Measurements from ENCODE around the gene ASTL.

The ASTL gene

DNA sequence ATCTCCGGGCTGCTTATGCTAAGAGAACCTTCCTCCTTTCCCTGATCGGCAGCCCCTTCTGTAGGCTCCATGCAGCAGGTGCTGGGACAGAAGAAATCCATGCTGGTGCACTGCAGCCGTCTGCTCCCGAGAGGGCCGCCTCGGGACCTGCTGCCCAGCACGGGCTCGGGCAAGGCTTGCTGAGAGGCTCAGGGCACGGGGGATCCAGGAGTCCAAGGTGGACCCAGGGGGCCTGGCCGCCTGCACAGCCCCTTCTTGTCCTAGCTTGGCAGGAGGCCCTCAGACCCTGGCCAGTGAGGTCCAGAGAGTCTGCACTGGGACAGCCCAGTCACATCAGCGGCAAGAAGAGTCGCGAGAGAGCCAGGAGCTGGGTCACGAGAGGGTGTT is 20.2 kb upstream of the ASTL start:
- no peak for DNase-seq

DNA sequence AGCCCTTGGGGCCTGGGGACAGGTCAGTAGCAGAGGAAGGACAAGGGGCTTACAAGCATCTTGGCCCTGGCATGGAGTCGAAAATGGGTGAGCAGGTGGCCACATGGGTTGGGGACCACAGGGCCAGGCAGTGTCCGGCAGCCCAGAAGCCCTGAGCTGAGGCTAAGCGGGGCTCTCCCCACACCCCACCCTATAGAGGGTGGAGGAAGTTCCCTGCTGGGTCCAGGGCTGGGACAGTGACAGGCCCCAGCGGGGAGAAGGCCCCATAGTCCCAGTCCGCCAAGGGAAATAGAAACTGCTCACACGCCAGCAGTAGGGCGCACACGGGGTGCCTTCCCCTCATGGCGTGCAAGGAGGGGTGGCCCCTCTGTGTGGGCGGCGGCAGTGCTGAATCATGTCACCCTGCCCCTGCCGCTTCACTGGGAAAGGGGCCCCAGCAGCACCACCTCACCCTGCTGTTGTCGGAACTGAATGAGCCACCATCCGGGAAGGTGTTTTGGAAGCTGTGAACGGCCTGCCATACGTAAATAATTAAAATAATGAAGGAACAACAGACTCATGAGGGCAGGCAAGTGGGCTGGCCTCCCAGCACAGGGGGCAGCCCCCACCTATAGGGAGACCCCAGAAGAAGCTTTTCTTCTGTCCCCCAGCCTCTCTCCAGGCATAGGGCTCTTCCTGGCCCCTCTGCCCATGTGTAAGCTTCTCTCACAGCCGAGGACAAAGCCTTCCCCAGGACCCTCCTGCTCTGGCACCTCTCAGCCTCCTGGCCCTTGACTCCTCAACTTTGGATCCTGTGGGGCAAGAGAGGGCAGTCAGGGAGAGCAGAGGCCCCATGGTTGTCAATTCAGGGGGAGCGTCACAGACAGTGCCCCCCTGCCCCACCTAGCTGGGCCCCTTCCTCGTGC is 19.6 kb upstream of the ASTL start:
- DNase-seq: no peak

DNA sequence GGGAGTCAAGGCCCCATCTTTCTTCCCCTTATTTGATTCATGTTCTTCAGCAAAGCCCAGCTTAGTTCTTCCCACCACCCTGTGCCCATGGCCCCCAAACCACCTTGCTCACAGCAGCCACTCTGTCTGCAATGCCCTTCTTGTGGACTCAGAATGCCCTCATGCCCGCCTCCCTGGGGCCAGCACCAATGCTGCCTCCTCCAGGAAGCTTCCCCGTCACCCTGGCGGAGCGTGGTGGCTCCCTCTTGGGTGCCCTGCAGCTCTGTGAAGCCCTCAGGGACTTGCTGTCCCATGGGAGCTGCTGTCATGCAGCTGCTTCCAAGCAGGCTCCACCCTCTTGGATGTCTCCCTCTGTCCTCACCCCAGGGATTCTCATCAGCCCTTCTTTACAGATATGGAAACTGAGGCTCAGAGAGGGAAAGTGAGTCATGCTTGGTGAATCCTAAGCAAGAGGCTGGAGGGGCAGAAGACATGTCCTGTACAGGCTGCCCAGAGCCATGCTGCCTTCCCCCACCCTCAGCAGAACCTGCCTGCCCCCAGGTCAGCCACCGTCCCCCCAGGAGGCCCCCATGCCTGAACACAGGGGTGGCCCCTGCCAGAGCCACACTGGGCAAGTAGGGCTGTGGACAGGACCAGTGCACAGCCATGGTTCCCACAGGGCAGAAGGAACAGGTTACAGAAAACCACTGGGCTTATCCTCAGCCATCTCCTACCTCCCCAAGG is 18.8 kb upstream of the ASTL start:
- no peak for DNase-seq

DNA sequence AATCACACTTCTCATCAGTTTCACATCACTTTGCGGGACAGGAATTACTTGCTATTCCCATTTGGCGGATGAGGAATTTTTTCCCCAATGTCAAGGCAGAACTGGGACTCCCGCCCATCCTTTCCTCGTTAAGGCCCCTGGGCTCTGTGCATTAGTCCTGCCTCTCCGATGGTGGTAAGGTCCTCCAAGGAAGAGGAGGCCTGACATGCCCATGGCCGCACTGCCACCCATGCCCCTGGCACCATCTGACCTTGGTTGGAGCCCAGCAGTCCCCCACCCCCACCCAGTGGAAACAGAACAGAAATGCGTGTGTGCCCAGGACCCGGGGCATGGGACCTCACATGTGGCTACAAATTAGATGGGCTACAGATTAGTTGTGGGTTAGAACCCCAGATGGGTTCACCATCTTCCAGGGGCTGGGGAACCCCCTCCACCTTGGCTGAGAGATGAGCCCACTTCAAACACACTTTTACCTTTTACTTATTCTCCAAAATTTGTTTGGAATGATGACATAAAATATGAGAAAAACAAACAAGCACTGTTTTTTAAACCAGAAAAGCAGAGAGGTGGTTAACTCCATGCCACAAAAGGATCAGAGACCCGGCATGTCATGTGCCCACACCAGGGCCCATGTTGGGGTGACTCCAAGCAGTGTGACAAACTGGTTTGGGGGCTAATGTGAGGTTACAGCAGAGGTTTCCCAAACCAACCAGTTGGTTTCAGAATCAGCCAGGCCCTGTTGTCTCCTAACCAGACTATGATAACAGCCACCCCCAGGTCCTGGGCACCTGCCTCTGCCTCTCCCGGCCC is 17.9 kb upstream of the ASTL start:
- no peak for DNase-seq

DNA sequence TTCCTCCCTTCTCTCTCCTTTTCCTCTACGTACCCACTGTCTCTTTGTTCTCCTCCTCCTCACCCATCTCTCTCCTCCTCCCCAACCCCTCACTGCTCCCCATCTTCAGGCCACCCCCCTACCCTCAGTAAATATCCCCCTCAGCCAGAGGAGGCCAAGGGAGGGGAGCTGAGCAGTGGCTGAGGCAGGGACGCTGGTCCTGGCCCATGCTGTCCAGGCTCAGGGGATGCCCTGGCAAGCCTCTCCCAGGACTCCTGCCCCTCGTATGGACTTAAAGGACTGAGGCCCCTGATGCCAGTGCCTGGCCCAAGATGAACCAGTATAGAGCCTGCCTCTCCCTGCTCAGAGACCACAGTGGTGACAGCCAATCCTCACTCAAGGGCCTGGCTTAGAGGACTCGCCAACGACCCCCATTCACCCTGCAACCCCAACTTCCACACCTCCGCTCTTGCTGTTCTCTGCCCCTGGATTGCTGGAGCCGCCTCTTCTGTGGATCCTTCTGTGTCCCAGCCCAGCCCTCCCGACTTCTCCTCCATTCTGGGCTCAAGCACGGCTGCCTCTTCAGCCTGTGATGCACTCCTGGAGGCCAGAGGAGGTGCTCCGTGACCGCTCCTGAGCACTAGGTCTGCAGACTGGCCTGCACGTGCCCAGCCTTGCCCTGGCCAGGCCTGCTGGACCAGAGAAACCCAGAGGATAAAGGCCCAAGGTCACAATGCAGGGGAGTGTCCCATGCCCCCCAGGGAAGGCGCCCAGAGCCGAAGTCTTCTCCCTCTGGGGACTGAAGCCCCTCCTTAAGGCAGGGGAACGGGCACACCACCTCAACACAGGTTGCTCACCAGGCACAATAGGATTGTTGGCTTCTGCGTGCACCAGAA is 16.4 kb upstream of the ASTL start:
- no peak for DNase-seq

DNA sequence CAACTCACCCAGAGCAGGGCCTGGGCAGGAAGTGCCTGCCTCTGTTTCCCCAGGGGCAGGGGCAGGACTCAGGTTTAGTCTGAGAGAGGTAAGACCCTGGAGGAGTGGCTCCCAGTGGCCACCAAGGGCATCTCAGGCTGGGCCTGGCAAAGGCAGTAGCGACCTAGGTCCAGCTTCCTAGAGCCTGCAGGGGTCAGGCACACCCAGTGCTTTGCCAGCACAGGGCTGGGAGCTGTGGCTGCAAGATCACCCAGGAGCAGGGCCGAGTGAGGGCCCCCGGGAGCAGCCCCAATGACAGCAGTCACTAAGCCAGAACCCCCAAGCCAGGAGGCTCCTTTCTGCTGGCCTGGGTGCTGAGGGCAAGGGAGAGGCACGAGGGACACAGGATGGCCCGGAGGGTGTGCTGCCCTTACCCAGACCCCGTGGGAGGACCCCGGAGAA is 15.7 kb upstream of the ASTL start:
- no peak for DNase-seq

DNA sequence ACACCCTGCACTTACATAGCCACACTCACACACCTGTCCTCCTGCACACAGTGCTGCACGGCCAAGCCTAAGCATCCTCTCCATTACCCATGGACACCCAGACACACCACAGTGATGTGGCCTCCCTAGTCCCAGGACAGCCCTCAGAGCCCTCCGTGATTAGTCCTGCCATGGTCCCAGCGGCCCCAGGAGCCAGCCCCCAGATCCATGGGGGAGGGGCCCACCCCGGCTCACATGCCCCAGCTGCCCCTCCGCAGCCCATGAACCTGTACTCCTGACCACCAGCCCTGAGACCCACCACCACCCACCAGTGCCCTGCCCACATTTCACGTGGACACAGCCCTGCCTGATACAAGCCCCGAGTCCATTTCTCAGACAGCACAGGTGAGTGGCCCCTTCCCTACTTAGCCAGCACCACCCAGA is 15.0 kb upstream of the ASTL start:
- no peak for DNase-seq

DNA sequence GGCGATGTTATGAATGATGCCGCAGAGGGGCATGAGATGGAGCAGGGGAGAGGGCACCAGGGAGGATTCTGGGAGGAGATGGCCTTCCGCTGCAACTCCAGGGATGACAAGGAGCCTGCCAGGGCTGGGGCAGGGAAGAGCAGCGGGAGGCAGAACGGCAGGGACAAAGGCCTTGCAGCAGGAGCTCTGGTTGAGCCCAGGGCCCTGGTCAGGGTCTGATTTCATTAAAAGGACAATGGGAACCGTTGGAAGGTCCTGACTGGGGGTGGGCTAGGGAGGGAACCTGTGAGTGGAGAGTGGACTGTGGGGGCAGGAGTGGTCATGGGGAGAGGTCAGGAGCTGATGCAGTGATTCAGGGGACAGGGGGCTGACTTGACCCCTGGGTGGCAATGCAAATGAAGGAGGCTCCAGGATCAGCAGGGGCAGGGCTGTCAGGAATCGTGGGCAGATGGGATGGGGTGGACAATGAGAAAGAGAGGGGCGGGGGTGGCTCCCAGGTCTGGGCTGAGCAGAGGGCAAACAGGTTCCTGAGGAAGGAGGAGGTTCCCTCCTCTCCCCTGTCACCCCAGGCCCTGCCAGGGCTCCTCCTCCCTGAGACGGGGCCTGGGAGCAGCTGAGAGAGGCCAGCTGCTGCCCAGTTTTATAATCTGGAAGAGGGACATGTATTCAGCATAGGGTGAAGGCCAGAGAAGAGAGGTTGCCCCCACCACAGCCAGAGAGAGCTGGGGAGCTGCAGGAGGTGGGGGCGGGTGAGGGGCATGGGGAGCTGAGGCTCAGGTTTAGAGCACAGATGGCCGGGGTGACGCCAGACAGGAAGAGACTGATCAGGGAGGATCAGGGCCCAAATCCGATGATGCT is 14.2 kb upstream of the ASTL start:
- no peak for DNase-seq

DNA sequence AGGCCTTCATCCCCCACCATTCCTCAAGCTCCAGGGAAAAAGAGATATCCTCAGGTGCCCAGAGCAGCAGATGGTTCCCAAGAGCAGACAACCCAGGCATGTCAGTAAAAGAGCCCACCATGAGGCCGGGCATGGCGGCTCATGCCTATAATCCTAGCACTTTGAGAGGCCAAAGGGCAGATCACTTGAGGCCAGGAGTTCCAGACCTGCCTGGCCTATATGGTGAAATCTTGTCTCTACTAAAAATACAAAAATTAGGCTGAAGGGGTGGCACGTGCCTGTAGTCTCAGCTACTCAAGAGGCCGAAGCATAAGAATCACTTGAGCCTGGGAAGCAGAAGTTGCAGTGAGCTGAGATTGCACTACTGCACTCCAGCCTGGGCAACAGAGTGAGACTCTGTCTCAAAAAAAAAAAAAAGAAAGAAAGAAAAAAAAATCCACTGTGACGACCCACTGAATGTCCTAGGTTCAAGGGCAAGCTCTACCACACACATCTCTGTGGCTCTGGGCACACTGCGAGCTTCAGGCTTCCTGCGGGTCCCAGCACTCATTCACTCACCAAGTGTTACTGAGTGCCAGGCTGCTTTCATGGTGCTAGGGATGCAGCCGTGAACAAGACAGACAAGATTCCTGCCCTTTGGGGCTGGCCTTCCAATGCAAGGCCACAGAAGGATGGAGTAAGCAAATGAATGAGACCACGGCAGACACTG is 13.4 kb upstream of the ASTL start:
- no peak for DNase-seq

DNA sequence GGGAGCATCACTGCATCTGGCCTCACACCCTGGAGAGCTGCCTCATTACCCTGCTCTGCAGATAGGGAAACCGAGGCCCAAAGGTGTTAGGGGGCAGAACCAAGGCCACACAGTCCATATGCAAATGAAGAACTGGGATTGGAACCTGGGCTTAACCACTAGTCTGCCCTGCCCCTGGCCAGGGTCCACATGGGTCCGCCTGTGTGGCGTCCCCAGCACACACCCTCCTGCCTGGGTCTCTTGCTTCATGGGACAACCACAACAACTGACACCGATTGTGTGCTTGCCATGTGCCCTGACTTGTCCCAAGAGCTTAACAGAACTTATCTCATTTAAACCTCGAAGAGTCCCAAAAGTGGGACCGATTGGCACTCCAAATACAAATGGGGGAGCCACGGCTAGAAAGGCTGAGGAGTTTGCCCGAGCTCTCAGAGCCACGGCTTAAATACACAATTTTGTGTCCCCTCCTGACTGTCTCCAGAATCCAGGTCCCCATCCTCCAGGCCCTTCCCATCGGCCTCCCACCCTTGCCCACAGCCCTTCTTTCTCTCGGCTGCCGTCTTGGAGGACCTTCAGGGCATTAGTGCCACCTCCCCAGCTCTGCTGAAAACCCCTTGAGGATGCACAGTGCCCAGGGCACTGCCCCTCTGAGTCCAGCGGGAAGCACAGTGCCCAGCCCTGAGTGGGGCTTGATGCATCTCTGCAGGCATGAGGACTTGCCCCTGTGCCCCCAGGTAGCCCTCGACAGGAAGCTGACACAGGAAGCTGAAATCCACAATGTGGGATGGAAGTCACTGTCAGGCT is 12.7 kb upstream of the ASTL start:
- DNase-seq: no peak

DNA sequence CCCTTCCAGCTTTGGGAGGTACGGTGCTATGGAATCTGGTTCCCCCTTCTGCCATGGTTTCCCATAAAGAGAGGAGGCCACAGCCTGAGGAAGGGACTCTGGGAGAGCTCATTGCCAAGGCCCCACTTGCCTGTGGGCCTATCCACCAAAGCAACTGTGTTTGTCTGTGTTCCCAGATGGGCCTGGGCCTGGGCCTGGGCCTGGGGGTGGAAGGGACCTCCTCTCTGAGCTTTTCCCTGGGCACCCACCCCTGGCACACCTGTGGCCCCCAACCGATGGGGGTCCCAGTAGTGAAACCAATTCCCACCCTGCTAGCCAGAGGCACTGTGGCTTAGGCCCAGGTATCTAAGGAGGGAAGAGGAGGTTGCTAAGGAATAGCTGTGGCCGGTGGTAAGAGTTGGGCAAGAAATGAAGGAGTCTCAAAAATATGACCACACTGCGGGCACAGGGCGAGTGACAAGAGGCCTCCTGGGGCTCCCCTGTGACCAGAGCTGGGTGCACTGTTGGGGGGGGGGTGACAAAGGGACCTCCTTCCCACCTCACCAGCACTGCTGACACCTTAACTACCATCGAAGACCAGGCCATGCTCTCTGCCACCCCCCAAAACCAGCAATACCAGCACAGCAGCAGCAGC is 11.8 kb upstream of the ASTL start:
- no peak for DNase-seq

DNA sequence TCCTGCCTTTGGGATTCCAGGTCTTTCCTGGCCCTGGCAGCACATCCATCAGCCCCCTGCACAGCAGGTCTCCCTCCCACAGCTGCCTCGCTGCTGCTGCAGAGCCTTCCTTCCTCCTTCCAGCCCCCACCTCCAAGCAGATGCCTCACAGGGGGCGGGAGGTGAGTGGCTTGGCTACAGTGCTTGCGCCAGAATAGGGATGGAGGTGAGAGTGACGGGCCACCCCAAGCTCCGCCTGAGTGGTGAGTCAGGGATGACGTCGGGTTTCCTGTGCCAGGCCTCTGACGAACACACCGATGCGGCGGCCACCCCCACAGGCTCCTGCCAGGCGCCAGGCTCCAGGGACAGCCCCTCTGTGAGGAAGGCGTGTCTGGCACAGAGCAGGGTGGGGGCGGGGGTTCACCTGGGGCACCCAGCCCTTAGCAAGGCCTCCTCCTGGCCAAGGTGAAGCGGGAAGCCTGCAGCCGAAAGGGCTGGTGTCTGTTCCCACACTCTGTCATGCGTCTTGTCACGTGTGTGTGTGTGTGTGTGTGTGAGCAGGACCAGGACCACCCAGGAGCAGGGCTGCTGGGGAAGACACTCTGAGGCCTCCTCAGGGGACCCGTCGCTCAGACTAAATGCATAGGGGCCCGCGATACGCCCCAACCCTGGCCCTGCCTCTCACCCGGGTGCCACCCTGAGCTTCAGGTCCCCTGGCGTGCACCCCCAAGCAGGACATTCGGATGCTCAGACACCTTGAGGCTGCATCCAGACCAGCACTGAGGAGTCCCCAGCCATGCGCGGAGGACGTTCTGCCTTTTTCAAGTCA is 10.3 kb upstream of the ASTL start:
- no peak for DNase-seq

DNA sequence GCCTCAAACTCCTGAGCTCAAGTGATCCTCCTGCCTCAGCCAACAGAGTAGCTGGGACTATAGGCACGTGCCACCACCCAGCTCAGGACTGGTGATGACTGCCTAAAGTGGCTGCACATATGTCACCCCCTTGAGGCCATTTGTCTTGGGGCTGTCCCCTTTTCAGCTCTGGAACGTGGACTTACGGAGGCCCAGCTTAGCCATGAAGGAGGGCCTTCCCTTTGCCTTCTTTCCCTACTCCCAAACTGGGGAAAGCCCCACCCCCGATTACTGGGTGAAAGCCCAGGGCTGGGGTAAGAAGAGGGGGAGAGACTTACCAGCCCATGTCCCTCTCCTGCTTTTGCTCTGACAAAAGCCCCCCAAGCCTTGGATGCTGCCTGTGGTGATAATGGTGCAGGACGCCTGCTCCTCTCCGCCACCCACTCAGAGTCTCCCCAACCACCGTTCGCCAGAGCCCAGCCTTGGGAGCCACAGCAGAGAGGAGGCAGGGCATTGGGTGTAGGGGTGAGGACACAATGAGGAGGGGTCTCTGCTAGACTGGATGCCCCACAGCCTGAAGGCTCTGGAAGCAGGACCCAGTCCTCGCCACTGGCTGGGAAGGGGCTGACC is 9.4 kb upstream of the ASTL start:
- no peak for DNase-seq

DNA sequence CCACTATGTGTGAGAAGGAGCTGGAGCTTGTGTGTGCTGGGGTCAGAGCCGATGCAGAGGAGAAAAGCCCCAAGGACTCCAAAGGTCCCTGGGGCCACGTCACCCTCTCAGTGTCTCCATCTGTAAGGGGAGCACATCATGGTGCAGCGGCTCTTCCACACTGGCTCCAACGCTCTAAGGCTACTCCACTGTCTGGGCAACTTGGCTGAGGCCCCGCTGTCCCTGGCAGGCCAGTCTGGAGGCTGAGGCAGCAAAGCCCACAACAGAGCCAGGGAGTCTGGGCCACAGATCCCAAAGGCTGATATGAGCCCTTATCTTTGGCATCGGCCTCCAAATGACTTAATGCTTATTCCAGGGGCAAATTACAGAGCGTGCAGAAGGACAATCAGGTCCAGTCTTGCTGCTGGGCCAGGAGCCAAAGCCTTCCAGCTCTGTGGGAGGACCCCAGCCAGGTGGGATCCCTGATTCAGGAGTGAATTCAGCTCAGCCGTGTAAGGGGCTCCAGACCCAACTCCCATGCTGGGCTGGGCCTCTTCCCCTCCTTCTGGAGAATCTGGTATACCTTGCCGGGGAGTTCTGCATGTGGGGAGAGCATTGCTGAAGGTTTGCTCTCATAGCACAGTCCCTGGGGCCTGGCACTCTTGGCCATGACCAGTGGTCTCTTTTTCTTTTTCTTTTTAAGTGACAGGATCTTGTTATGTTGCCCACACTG is 8.7 kb upstream of the ASTL start:
- no peak for DNase-seq

DNA sequence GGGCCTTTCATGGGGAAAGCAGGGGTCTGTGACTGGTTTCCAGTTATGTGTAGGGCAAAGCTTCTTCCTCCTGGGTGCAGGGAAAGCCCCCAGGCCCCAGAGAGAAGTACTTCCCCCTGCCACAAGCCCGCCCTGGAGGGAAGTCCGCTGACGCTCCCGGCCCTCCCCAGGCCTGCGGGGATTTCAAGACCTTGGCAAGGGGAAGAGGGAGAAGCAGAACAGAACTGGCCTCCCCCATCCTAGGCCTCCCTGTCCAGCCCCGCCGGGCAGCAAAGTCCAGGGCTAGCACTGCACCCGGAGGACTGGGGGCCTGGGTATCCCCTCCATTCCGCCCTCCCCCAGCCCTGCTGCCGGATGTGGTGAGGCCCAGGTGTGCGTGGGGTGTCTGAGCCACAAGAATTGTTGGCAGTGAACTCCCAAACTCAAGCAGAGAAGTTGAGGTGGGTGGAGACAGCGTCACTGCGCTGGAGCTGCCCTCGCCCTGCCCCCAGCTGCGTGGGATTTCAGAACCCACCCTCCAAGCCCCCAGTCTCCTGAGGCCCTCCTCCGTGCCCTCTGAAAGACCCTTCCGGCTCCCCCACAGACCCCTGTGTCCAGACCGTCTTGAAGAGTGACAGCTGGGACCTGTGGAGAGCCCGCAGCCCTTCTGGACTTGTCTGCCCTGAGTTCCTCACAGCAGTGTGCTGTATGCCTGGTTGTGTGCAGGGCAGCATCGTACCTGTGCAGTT is 8.0 kb upstream of the ASTL start:
- peak in 1 of 2 donors; percentile 24 for DNase-seq

DNA sequence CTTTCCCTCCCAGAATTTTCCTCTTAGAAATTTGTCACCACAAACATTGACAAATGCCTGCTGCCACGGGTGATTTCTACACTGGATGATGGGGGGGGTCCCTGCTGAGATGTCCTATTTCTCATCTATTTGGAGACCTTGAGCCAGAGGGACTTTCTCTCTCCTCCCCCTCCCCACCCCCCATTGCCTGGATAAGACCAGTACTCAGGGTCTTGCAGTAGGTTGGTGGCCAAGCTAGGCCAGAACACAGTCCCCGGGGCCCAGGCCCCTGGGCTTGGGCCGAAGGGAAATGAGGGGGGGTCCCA is 7.5 kb upstream of the ASTL start:
- no peak for DNase-seq
